Rectal smooth muscle tissue (tissue), 1 donor: ENCODE results near the gene VWA5B1.

Experiments used
- H3K27ac ChIP-seq: one replicate; pipeline ENCODE4 v1.7.0; 2013; ENCODE audit warnings: low read depth, low read length, inconsistent platforms
- H3K27me3 ChIP-seq: one replicate; pipeline ENCODE4 v1.7.0; 2013; ENCODE audit warnings: low read length; ENCODE audit not compliant: control insufficient read depth, insufficient read depth
- H3K36me3 ChIP-seq: one replicate; pipeline ENCODE4 v1.7.0; 2013; ENCODE audit warnings: low read length; ENCODE audit not compliant: control insufficient read depth, insufficient read depth
- H3K4me1 ChIP-seq: one replicate; pipeline ENCODE4 v1.7.0; 2013; ENCODE audit warnings: low read length; ENCODE audit not compliant: control insufficient read depth, insufficient read depth
- H3K4me3 ChIP-seq: one replicate; pipeline ENCODE4 v1.7.0; 2013; ENCODE audit warnings: low read length
- H3K9ac ChIP-seq: one replicate; pipeline ENCODE4 v1.7.0; 2013; ENCODE audit warnings: low read length

Gene VWA5B1

GRCh38 chr1:20346433-20346832 lies 55.8 kb downstream of the VWA5B1 start:
- H3K27me3 ChIP-seq: peaks cover 2% of the 10 kb centered on the region
- no peaks in the 10 kb centered on the region for H3K4me1 ChIP-seq
- no peaks in the 10 kb centered on the region for H3K36me3 ChIP-seq
- no peak overlapping the region for H3K27ac ChIP-seq
- no peak overlapping the region for H3K9ac ChIP-seq
- no peak overlapping the region for H3K4me3 ChIP-seq

- H3K9ac ChIP-seq: no peak overlapping the region
- no peak overlapping the region for H3K4me3 ChIP-seq
- H3K4me1 ChIP-seq: no peaks in the 10 kb centered on the region
- no peak overlapping the region for H3K27ac ChIP-seq
- peaks cover 2% of the 10 kb centered on the region for H3K27me3 ChIP-seq
- no peaks in the 10 kb centered on the region for H3K36me3 ChIP-seq
Measured at GRCh38 chr1:20347699-20348098, 57.0 kb downstream of the VWA5B1 start.

- Histone ChIP-seq H3K9ac (no peak overlapping the region), H3K27ac (no peak overlapping the region), H3K4me1 (no peaks in the 10 kb centered on the region), H3K36me3 (no peaks in the 10 kb centered on the region), H3K4me3 (no peak overlapping the region), H3K27me3 (peaks cover 2% of the 10 kb centered on the region)
Measured at GRCh38 chr1:20348326-20348915, 57.7 kb downstream of the VWA5B1 start.

GRCh38 chr1:20349561-20349960 lies 58.9 kb downstream of the VWA5B1 start:
- Histone ChIP-seq H3K4me1 (no peaks in the 10 kb centered on the region), H3K4me3 (no peak overlapping the region), H3K27ac (no peak overlapping the region), H3K36me3 (no peaks in the 10 kb centered on the region), H3K9ac (no peak overlapping the region), H3K27me3 (no peaks in the 10 kb centered on the region)

GRCh38 chr1:20349971-20350370 lies 59.3 kb downstream of the VWA5B1 start:
- Histone ChIP-seq H3K9ac (no peak overlapping the region), H3K4me1 (no peaks in the 10 kb centered on the region), H3K4me3 (no peak overlapping the region), H3K27me3 (no peaks in the 10 kb centered on the region), H3K27ac (no peak overlapping the region), H3K36me3 (no peaks in the 10 kb centered on the region)

- Histone ChIP-seq H3K4me3 (no peak overlapping the region), H3K36me3 (no peaks in the 10 kb centered on the region), H3K27ac (no peak overlapping the region), H3K27me3 (no peaks in the 10 kb centered on the region), H3K9ac (no peak overlapping the region), H3K4me1 (no peaks in the 10 kb centered on the region)
Measured at GRCh38 chr1:20350421-20350820, 59.7 kb downstream of the VWA5B1 start.

- Histone ChIP-seq H3K9ac (no peak overlapping the region), H3K27me3 (no peaks in the 10 kb centered on the region), H3K4me1 (no peaks in the 10 kb centered on the region), H3K4me3 (no peak overlapping the region), H3K27ac (no peak overlapping the region), H3K36me3 (no peaks in the 10 kb centered on the region)
Measured at GRCh38 chr1:20351911-20352701, 61.4 kb downstream of the VWA5B1 start.

GRCh38 chr1:20353836-20354235 lies 63.2 kb downstream of the VWA5B1 start:
- Histone ChIP-seq H3K27ac (no peak overlapping the region), H3K9ac (no peak overlapping the region), H3K27me3 (no peaks in the 10 kb centered on the region), H3K36me3 (no peaks in the 10 kb centered on the region), H3K4me1 (no peaks in the 10 kb centered on the region), H3K4me3 (no peak overlapping the region)

GRCh38 chr1:20354610-20355009 lies 63.9 kb downstream of the VWA5B1 start:
- H3K27ac ChIP-seq: no peak overlapping the region
- no peaks in the 10 kb centered on the region for H3K4me1 ChIP-seq
- H3K36me3 ChIP-seq: no peaks in the 10 kb centered on the region
- H3K9ac ChIP-seq: no peak overlapping the region
- no peak overlapping the region for H3K4me3 ChIP-seq
- H3K27me3 ChIP-seq: no peaks in the 10 kb centered on the region

- Histone ChIP-seq H3K27me3 (no peaks in the 10 kb centered on the region), H3K27ac (no peak overlapping the region), H3K4me1 (no peaks in the 10 kb centered on the region), H3K9ac (no peak overlapping the region), H3K4me3 (no peak overlapping the region), H3K36me3 (no peaks in the 10 kb centered on the region)
Measured at GRCh38 chr1:20355101-20355827, 64.6 kb downstream of the VWA5B1 start.

GRCh38 chr1:20355828-20356735 lies 65.4 kb downstream of the VWA5B1 start:
- Histone ChIP-seq H3K36me3 (no peaks in the 10 kb centered on the region), H3K27me3 (no peaks in the 10 kb centered on the region), H3K4me3 (no peak overlapping the region), H3K4me1 (no peaks in the 10 kb centered on the region), H3K9ac (no peak overlapping the region), H3K27ac (no peak overlapping the region)
